PFSK-1 (cell line): ENCODE measurements around the gene TXNDC16.

Experiments
- FOXP2 ChIP-seq: optimal IDR thresholded peaks from 2 replicates; pipeline ENCODE3; 2011; ENCODE audit warnings: borderline replicate concordance, control low read depth, inconsistent platforms; ENCODE audit not compliant: insufficient read depth; ENCODE audit errors: extremely low read length, extremely low read depth
- POLR2AphosphoS5 ChIP-seq: IDR thresholded peaks from 2 replicates; pipeline ENCODE4 v1.6.1; 2012; ENCODE audit warnings: low read depth, mild to moderate bottlenecking, control low read depth, low read length, moderate library complexity
- SIN3A ChIP-seq: IDR thresholded peaks from 2 replicates; pipeline ENCODE4 v1.6.1; 2012; ENCODE audit warnings: mild to moderate bottlenecking, low read length, moderate library complexity, borderline replicate concordance; ENCODE audit not compliant: insufficient read depth
- TAF1 ChIP-seq: IDR thresholded peaks from 2 replicates; pipeline ENCODE4 v1.6.1; 2012; ENCODE audit warnings: low read length, control low read depth, borderline replicate concordance; ENCODE audit not compliant: insufficient read depth
- TF ChIP-seq, protein P1 (sequence below), 2 experiments: IDR thresholded peaks; 2 replicates each; pipeline versions ENCODE4 v1.6.1 to v1.8.0; 2011 to 2012; ENCODE audit warnings: low read depth in 2 of 2, low read length in 2 of 2, control low read depth in 1 of 2, inconsistent platforms in 1 of 2, mild to moderate bottlenecking in 1 of 2, moderate library complexity in 1 of 2; ENCODE audit not compliant: insufficient read depth in 1 of 2

TXNDC16 gene

DNA sequence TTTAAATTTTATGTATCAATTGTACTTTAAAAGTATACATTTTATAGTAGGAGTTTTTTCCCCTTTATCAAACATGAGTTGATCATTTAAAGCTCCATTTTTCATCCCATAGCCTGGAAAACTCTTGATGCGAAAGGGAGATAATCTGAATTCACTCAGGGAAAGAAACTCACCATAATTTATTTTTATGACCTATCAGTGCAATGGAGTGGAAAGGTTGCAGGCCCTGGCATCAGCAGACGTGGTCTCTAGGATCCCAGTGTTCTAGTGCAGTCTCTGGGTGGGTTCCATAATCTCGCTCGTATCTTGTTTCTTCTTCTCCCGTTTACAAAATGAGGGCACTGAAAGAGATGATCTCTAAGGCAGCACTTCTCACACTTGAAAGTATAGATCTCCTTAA is 153.2 kb downstream of the TXNDC16 start:
- TF ChIP-seq FOXP2 (no peak), TAF1 (no peak), SIN3A (no peak), POLR2AphosphoS5 (no peak)
- TF ChIP-seq, protein P1, sequence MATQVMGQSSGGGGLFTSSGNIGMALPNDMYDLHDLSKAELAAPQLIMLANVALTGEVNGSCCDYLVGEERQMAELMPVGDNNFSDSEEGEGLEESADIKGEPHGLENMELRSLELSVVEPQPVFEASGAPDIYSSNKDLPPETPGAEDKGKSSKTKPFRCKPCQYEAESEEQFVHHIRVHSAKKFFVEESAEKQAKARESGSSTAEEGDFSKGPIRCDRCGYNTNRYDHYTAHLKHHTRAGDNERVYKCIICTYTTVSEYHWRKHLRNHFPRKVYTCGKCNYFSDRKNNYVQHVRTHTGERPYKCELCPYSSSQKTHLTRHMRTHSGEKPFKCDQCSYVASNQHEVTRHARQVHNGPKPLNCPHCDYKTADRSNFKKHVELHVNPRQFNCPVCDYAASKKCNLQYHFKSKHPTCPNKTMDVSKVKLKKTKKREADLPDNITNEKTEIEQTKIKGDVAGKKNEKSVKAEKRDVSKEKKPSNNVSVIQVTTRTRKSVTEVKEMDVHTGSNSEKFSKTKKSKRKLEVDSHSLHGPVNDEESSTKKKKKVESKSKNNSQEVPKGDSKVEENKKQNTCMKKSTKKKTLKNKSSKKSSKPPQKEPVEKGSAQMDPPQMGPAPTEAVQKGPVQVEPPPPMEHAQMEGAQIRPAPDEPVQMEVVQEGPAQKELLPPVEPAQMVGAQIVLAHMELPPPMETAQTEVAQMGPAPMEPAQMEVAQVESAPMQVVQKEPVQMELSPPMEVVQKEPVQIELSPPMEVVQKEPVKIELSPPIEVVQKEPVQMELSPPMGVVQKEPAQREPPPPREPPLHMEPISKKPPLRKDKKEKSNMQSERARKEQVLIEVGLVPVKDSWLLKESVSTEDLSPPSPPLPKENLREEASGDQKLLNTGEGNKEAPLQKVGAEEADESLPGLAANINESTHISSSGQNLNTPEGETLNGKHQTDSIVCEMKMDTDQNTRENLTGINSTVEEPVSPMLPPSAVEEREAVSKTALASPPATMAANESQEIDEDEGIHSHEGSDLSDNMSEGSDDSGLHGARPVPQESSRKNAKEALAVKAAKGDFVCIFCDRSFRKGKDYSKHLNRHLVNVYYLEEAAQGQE (IDR thresholded peaks at IDR 0.05; ENCODE audit: insufficient read depth in 1 of 2, low read depth in 2 of 2, low read length in 2 of 2) = no peak

DNA sequence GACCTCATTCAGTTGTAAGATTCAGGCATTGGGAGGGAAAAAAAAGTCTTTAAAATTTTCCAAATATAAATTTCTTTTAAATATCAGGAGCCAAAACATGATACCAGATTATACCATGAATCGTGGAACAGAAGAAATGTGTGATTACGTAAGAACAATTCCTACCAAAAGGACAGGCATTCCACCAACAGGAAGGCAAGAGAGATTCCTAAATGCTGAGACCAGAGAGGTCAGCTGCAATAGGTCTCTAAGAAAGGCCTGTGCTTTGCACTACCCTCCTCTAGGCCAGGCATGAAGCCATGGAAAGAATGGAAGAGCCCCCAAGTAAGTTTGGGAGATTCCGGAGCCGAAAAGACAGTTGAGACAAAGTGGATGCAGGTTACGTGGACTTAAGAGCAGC is 154.5 kb downstream of the TXNDC16 start:
- TF ChIP-seq TAF1 = no peak
- TF ChIP-seq, protein P1 (IDR thresholded peaks at IDR 0.05; ENCODE audit: insufficient read depth in 1 of 2, low read depth in 2 of 2, low read length in 2 of 2) = no peak
- TF ChIP-seq POLR2AphosphoS5 = no peak
- no peak for TF ChIP-seq FOXP2
- TF ChIP-seq SIN3A = no peak

DNA sequence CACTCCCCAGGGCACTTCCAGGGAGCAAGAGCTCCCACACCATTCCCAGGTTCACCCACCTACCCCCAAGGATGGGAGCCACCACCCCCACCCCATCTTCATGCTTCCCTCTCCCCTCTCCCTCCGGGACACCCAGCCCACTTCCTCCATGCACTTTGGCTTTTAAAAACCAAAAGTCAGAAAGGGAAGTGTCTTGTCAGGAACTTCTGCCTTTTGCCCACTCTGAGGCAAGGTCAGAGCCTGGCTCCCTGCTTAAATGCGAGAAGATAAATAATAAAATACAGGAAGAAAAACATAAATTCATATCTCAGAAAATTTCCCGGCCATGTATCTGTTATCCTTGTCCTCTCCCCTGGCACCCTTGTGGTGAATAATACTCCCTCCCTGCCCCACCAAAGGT is 156.6 kb downstream of the TXNDC16 start:
- TF ChIP-seq POLR2AphosphoS5 (no peak), FOXP2 (no peak), SIN3A (no peak), TAF1 (no peak)
- TF ChIP-seq, protein P1 (IDR thresholded peaks at IDR 0.05; ENCODE audit: insufficient read depth in 1 of 2, low read depth in 2 of 2, low read length in 2 of 2) = no peak

DNA sequence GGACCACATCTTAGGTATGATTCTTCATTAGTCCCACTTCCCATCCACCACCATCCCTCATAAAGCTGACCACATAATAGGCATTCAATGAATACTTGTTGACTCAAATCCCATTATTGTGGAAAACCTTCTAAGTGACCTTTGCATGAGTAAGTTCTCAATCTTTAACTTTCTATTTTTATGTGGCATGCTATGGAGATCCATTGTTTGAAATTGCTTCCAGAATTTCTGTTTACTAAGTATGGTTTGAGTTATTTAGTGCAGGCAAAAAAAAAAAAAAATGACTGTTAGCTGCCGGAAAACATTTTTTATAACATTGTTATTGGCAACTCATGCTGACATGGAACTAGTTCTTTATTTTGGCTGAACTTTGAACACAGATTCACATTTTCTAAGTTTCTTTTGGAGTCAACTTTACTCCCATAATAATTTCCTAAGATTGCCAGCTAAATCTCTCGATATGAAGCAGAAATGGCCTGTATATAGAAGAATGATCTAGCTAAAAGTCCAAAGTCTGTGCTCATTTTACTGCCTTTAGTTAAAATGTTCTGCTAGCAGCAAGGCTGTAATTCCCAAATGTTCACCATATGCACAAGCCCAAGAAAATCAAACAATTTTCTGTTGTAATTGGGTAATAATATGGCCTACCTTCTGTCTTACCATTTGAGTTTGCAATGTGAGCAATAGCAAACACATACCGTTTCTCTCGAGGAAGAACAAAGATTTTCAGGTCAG is 160.3 kb downstream of the TXNDC16 start:
- TF ChIP-seq TAF1 (no peak), POLR2AphosphoS5 (no peak), FOXP2 (no peak), SIN3A (no peak)
- TF ChIP-seq, protein P1 (IDR thresholded peaks at IDR 0.05; ENCODE audit: insufficient read depth in 1 of 2, low read depth in 2 of 2, low read length in 2 of 2) = no peak
